Mesenchymal stem cell (in vitro differentiated cells and primary cell): Measurements from ENCODE around the gene CENPF.

Experiments
- DNase-seq: peaks from one replicate; pipeline ENCODE4 v3.0.0-alpha.2; 2013
- H2AFZ ChIP-seq: one replicate; pipeline ENCODE4 v1.6.1; 2013; ENCODE audit warnings: low read depth, mild to moderate bottlenecking, control low read depth, inconsistent platforms, low read length, moderate library complexity
- H2AK5ac ChIP-seq: 2 replicates; pipeline ENCODE4 v1.6.1; 2013; ENCODE audit warnings: low read length, moderate library complexity, mild to moderate bottlenecking, inconsistent platforms; ENCODE audit not compliant: severe bottlenecking
- H2BK120ac ChIP-seq: one replicate; pipeline ENCODE4 v1.6.1; 2013; ENCODE audit warnings: low read depth, mild to moderate bottlenecking, inconsistent platforms, low read length, moderate library complexity
- H2BK12ac ChIP-seq, 2 experiments: one replicate each; pipeline ENCODE4 v1.6.1; 2013; ENCODE audit warnings: inconsistent platforms in 2 of 2, low read length in 2 of 2, mild to moderate bottlenecking in 2 of 2, moderate library complexity in 2 of 2, control low read depth in 1 of 2
- H2BK15ac ChIP-seq: one replicate; pipeline ENCODE4 v1.6.1; 2013; ENCODE audit warnings: mild to moderate bottlenecking, low read depth, inconsistent platforms; ENCODE audit not compliant: poor library complexity, severe bottlenecking
- H2BK5ac ChIP-seq: 2 replicates; pipeline ENCODE4 v1.6.1; 2013; ENCODE audit warnings: low read depth, mild to moderate bottlenecking, low read length, control low read depth, inconsistent platforms; ENCODE audit not compliant: poor library complexity, severe bottlenecking
- H3K14ac ChIP-seq, 2 experiments: one replicate each; pipeline ENCODE4 v1.6.1; 2013; ENCODE audit warnings: inconsistent platforms in 2 of 2, low read length in 2 of 2, control low read depth in 1 of 2, mild to moderate bottlenecking in 1 of 2, moderate library complexity in 1 of 2
- H3K18ac ChIP-seq, 2 experiments: one replicate each; pipeline ENCODE4 v1.6.1; 2013; ENCODE audit warnings: inconsistent platforms in 2 of 2, low read length in 2 of 2, control low read depth in 1 of 2, low read depth in 1 of 2, mild to moderate bottlenecking in 1 of 2
- H3K23ac ChIP-seq, 2 experiments: one replicate each; pipeline ENCODE4 v1.6.1; 2013; ENCODE audit warnings: inconsistent platforms in 2 of 2, low read length in 2 of 2, mild to moderate bottlenecking in 2 of 2, moderate library complexity in 2 of 2, control low read depth in 1 of 2
- H3K27ac ChIP-seq: 2 replicates; pipeline ENCODE4 v1.5.1; 2013; ENCODE audit warnings: mild to moderate bottlenecking, moderate library complexity, low read length, control low read depth, inconsistent platforms; ENCODE audit not compliant: poor library complexity, severe bottlenecking
- H3K27me3 ChIP-seq, 2 experiments: 2 replicates each; pipeline versions ENCODE4 v1.6.1 to v1.7.0; 2013; ENCODE audit warnings: low read length in 2 of 2, mild to moderate bottlenecking in 2 of 2, moderate library complexity in 2 of 2, control low read depth in 1 of 2, inconsistent platforms in 1 of 2; ENCODE audit not compliant: control insufficient read depth in 1 of 2, insufficient read depth in 1 of 2
- H3K36me3 ChIP-seq, 2 experiments: 2 replicates each; pipeline versions ENCODE4 v1.6.1 to v1.7.0; 2013; ENCODE audit warnings: low read length in 2 of 2, control low read depth in 1 of 2, inconsistent platforms in 1 of 2, low read depth in 1 of 2, mild to moderate bottlenecking in 1 of 2; ENCODE audit not compliant: insufficient read depth in 2 of 2, control insufficient read depth in 1 of 2
- H3K4ac ChIP-seq, 2 experiments: one replicate each; pipeline ENCODE4 v1.6.1; 2013; ENCODE audit warnings: inconsistent platforms in 2 of 2, low read length in 2 of 2, mild to moderate bottlenecking in 2 of 2, moderate library complexity in 2 of 2, control low read depth in 1 of 2, low read depth in 1 of 2
- H3K4me1 ChIP-seq: 2 replicates; pipeline ENCODE4 v1.6.1; 2013; ENCODE audit warnings: low read depth, low read length, control low read depth; ENCODE audit not compliant: control insufficient read depth, insufficient read depth
- H3K4me2 ChIP-seq: 2 replicates; pipeline ENCODE4 v1.6.1; 2013; ENCODE audit warnings: low read length, mild to moderate bottlenecking, inconsistent platforms; ENCODE audit not compliant: poor library complexity, severe bottlenecking
- H3K4me3 ChIP-seq, 2 experiments: 2 replicates each; pipeline versions ENCODE4 v1.5.1 to v1.7.0; 2013; ENCODE audit warnings: low read length in 2 of 2, mild to moderate bottlenecking in 2 of 2, control low read depth in 1 of 2, low read depth in 1 of 2; ENCODE audit not compliant: insufficient read depth in 1 of 2
- H3K79me1 ChIP-seq: replicated peaks from 2 replicates; pipeline ENCODE4 v1.6.1; 2013; ENCODE audit warnings: mild to moderate bottlenecking, control low read depth, low read length, inconsistent platforms; ENCODE audit not compliant: poor library complexity, severe bottlenecking
- H3K9ac ChIP-seq: 2 replicates; pipeline ENCODE4 v1.7.0; 2013; ENCODE audit warnings: mild to moderate bottlenecking, low read length, moderate library complexity
- H3K9me3 ChIP-seq: 2 replicates; pipeline ENCODE4 v1.7.0; 2013; ENCODE audit warnings: mild to moderate bottlenecking, low read length; ENCODE audit not compliant: control insufficient read depth
- H4K8ac ChIP-seq: one replicate; pipeline ENCODE4 v1.6.1; 2013; ENCODE audit warnings: inconsistent platforms, mild to moderate bottlenecking, low read length, moderate library complexity
- H4K91ac ChIP-seq: one replicate; pipeline ENCODE4 v1.6.1; 2013; ENCODE audit warnings: mild to moderate bottlenecking, low read length, inconsistent platforms
- WGBS: methylation state at CpG from one replicate; pipeline ENCODE4 v1.1.7; 2013; ENCODE audit warnings: mixed read lengths; 5-methylcytosine and 5-hydroxymethylcytosine counted together

CENPF gene

GRCh38 chr1:214582289-214582891 lies 20.6 kb upstream of the CENPF start:
- Histone ChIP-seq H3K14ac (no peak overlapping the region), H3K79me1 (peaks cover 6% of the 10 kb centered on the region), H3K9me3 (peaks cover 4% of the 10 kb centered on the region), H2AK5ac (no peak overlapping the region), H3K23ac (no peak overlapping the region), H3K27me3 (no peaks in the 10 kb centered on the region), H2BK5ac (no peak overlapping the region), H2AFZ (no peak overlapping the region), H3K4me1 (peaks cover 4% of the 10 kb centered on the region), H2BK15ac (no peak overlapping the region), H4K91ac (no peak overlapping the region), H3K27ac (peak overlapping the region; percentile 50), H4K8ac (peak overlapping the region; percentile 60), H3K4ac (no peak overlapping the region), H2BK120ac (no peak overlapping the region), H3K18ac (peak overlapping the region in 1 of 2 experiments; percentile 34), H3K4me2 (no peak overlapping the region), H2BK12ac (no peak overlapping the region), H3K36me3 (no peaks in the 10 kb centered on the region), H3K9ac (no peak overlapping the region), H3K4me3 (no peak overlapping the region)
- WGBS, result 100% methylated on average over 3 of the region's 7 CpGs
- DNase-seq, result no peak

- no peak overlapping the region for H2AK5ac ChIP-seq
- H3K27ac ChIP-seq, result no peak overlapping the region
- H2BK15ac ChIP-seq, result no peak overlapping the region
- no peak overlapping the region for H2BK5ac ChIP-seq
- no peak overlapping the region for H2BK12ac ChIP-seq
- peaks cover 6% of the 10 kb centered on the region for H3K79me1 ChIP-seq
- DNase-seq, result no peak
- no peak overlapping the region for H3K23ac ChIP-seq
- H3K4me1 ChIP-seq, result peaks cover 4% of the 10 kb centered on the region
- peak overlapping the region; percentile 12 for H3K9ac ChIP-seq
- no peak overlapping the region for H4K8ac ChIP-seq
- no peak overlapping the region for H3K14ac ChIP-seq
- H3K36me3 ChIP-seq, result no peaks in the 10 kb centered on the region
- H3K4me2 ChIP-seq, result no peak overlapping the region
- H2AFZ ChIP-seq, result no peak overlapping the region
- H3K27me3 ChIP-seq, result no peaks in the 10 kb centered on the region
- H3K18ac ChIP-seq, result no peak overlapping the region
- no peaks in the 10 kb centered on the region for H3K9me3 ChIP-seq
- H3K4ac ChIP-seq, result no peak overlapping the region
- no peak overlapping the region for H4K91ac ChIP-seq
- WGBS, result 94% methylated on average over 6 of the region's 6 CpGs
- H3K4me3 ChIP-seq, result peak overlapping the region in 1 of 2 experiments; percentile 30
- no peak overlapping the region for H2BK120ac ChIP-seq
Observed at GRCh38 chr1:214583113-214583512, 19.9 kb upstream of the CENPF start.

GRCh38 chr1:214583824-214584554 lies 19.0 kb upstream of the CENPF start:
- Histone ChIP-seq H3K14ac (no peak overlapping the region), H3K27me3 (no peaks in the 10 kb centered on the region), H3K4ac (no peak overlapping the region), H2BK120ac (no peak overlapping the region), H3K4me2 (no peak overlapping the region), H3K4me1 (peaks cover 4% of the 10 kb centered on the region), H3K79me1 (peaks cover 6% of the 10 kb centered on the region), H2BK5ac (no peak overlapping the region), H2AFZ (no peak overlapping the region), H3K9me3 (no peaks in the 10 kb centered on the region), H3K4me3 (no peak overlapping the region), H2BK15ac (no peak overlapping the region), H3K36me3 (no peaks in the 10 kb centered on the region), H3K18ac (no peak overlapping the region), H3K27ac (peak overlapping the region; percentile 31), H3K9ac (no peak overlapping the region), H2AK5ac (no peak overlapping the region), H2BK12ac (no peak overlapping the region), H4K91ac (no peak overlapping the region), H3K23ac (no peak overlapping the region), H4K8ac (no peak overlapping the region)
- 100% methylated on average over 2 of the region's 7 CpGs for WGBS
- no peak for DNase-seq

- Histone ChIP-seq H4K8ac (no peak overlapping the region), H3K9ac (peak overlapping the region; percentile 23), H2BK12ac (no peak overlapping the region), H3K23ac (no peak overlapping the region), H3K27me3 (no peaks in the 10 kb centered on the region), H3K79me1 (peaks cover 6% of the 10 kb centered on the region), H3K9me3 (no peaks in the 10 kb centered on the region), H2BK5ac (no peak overlapping the region), H3K36me3 (no peaks in the 10 kb centered on the region), H3K18ac (no peak overlapping the region), H3K4me3 (no peak overlapping the region), H3K27ac (peak overlapping the region; percentile 3), H3K4me1 (peaks cover 4% of the 10 kb centered on the region), H3K4ac (no peak overlapping the region), H2BK15ac (no peak overlapping the region), H2BK120ac (no peak overlapping the region), H4K91ac (no peak overlapping the region), H3K4me2 (no peak overlapping the region), H3K14ac (no peak overlapping the region), H2AK5ac (no peak overlapping the region), H2AFZ (no peak overlapping the region)
- WGBS, result no CpG with 5 or more reads among the region's 1 CpG
- DNase-seq, result peak; percentile 73
Observed at GRCh38 chr1:214584805-214585766, 17.9 kb upstream of the CENPF start.
